ENCODE results near the gene PPIE. TPM values are rescaled to one million over a fixed set of nuclear protein-coding genes. Genes with fewer than 3 reads are reported as not detected.

The PPIE gene
- polyA plus RNA-seq, 1 of the 3 experiments (the other 2 are of a cell fraction) = 78.4 TPM

- no peaks in the 10 kb centered on the region for H3K27me3 ChIP-seq (ENCODE audit: insufficient read depth)
- 81% methylated on average over 14 of the region's 14 CpGs for WGBS (ENCODE audit: low lambda C conversion rate)
- no peak overlapping the region for H2AFZ ChIP-seq (ENCODE audit: low read depth)
- no peak overlapping the region for H3K4me2 ChIP-seq
- no peaks in the 10 kb centered on the region for H3K36me3 ChIP-seq (replicated peaks in 1 of 2; ENCODE audit: control insufficient read depth in 1 of 2, insufficient read depth in 2 of 2, low read length in 1 of 2)
- TF ChIP-seq FOXJ3 (CRISPR knock-in tag; IDR thresholded peaks at IDR 0.05) = no peak
- no peak for TF ChIP-seq ELF1 (IDR thresholded peaks at IDR 0.05)
- TF ChIP-seq TEAD4 (IDR thresholded peaks at IDR 0.05; ENCODE audit: borderline replicate concordance, insufficient read depth) = no peak
- TF ChIP-seq RCOR1 (IDR thresholded peaks at IDR 0.05; ENCODE audit: low read length) = no peak
- no peak for TF ChIP-seq CTCF (IDR thresholded peaks at IDR 0.05)
- TF ChIP-seq USF1 (IDR thresholded peaks at IDR 0.05; ENCODE audit: borderline replicate concordance, low read depth) = no peak
- no peak for TF ChIP-seq PBX3 (IDR thresholded peaks at IDR 0.05)
- no peak overlapping the region for H3K9ac ChIP-seq
- no peaks in the 10 kb centered on the region for H4K20me1 ChIP-seq (ENCODE audit: insufficient read depth)
- ChIA-PET CTCF (interaction anchor here (0.6 kb wide), 2 partner anchors 222 to 330 kb away, joined by 3 read pairs; no protein-coding TSS in a partner anchor), POLR2A (interaction anchor here (0.6 kb wide), 1 partner anchor 9 kb away, joined by 4 read pairs; no protein-coding TSS in a partner anchor)
- H3K9me3 ChIP-seq = no peaks in the 10 kb centered on the region; the same call in 1 of the 2 replicates
- no peaks in the 10 kb centered on the region for H3K9me2 ChIP-seq
- no peak for DNase-seq
- H3K4me3 ChIP-seq (ENCODE audit: low read depth in 2 of 2, low read length in 1 of 2) = no peak overlapping the region
- no peaks in the 10 kb centered on the region; a peak in 1 of 4 replicates for H3K4me1 ChIP-seq (ENCODE audit: control insufficient read depth in 1 of 2, insufficient read depth in 2 of 2, low read depth in 1 of 2, low read length in 1 of 2)
- H3K27ac ChIP-seq (ENCODE audit: low read depth in 2 of 2, low read length in 1 of 2) = no peak overlapping the region
- H3F3A ChIP-seq (replicated peaks; ENCODE audit: insufficient read depth) = peaks cover 5% of the 10 kb centered on the region
- H3K79me2 ChIP-seq (ENCODE audit: insufficient read depth) = no peaks in the 10 kb centered on the region
Observed at GRCh38 chr1:39802496-39803260, 64.0 kb downstream of the PPIE start.

- Histone ChIP-seq H3K79me2 (ENCODE audit: insufficient read depth) (no peaks in the 10 kb centered on the region), H3K9me2 (no peaks in the 10 kb centered on the region), H3K27ac (ENCODE audit: low read depth in 2 of 2, low read length in 1 of 2) (no peak overlapping the region), H3K4me3 (ENCODE audit: low read depth in 2 of 2, low read length in 1 of 2) (no peak overlapping the region), H3K4me2 (no peak overlapping the region), H3K9me3 (no peaks in the 10 kb centered on the region; the same call in 1 of the 2 replicates), H4K20me1 (ENCODE audit: insufficient read depth) (no peaks in the 10 kb centered on the region), H3F3A (replicated peaks; ENCODE audit: insufficient read depth) (no peaks in the 10 kb centered on the region), H3K36me3 (replicated peaks in 1 of 2; ENCODE audit: control insufficient read depth in 1 of 2, insufficient read depth in 2 of 2, low read length in 1 of 2) (no peaks in the 10 kb centered on the region), H3K9ac (no peak overlapping the region), H3K27me3 (ENCODE audit: insufficient read depth) (no peaks in the 10 kb centered on the region), H2AFZ (ENCODE audit: low read depth) (no peak overlapping the region), H3K4me1 (ENCODE audit: control insufficient read depth in 1 of 2, insufficient read depth in 2 of 2, low read depth in 1 of 2, low read length in 1 of 2) (no peaks in the 10 kb centered on the region; a peak in 1 of 4 replicates)
- 90% methylated on average over 2 of the region's 2 CpGs for WGBS (ENCODE audit: low lambda C conversion rate)
- DNase-seq = no peak
- TF ChIP-seq GATA2 (CRISPR knock-in tag; IDR thresholded peaks at IDR 0.05) = no peak
- TF ChIP-seq FOXM1 (IDR thresholded peaks at IDR 0.05; ENCODE audit: low read depth) = no peak
- no peak for TF ChIP-seq TAF1 (IDR thresholded peaks at IDR 0.05; ENCODE audit: borderline replicate concordance, low read depth, low read length)
- no peak for TF ChIP-seq IRF3 (IDR thresholded peaks at IDR 0.05; ENCODE audit: low read depth, low read length)
- TF ChIP-seq TCF12 (IDR thresholded peaks at IDR 0.05) = no peak
- TF ChIP-seq SIN3A (IDR thresholded peaks at IDR 0.05; ENCODE audit: borderline replicate concordance, low read depth, low read length) = no peak
- TF ChIP-seq RAD21 (IDR thresholded peaks at IDR 0.05; ENCODE audit: low read length) = no peak
- TF ChIP-seq FOXJ3 (CRISPR knock-in tag; IDR thresholded peaks at IDR 0.05) = no peak
- no peak for TF ChIP-seq MXI1 (IDR thresholded peaks at IDR 0.05; ENCODE audit: low read depth, low read length)
- TF ChIP-seq POLR2AphosphoS5 (IDR thresholded peaks at IDR 0.05; ENCODE audit: low read depth, low read length) = no peak
- no peak for TF ChIP-seq MEF2A (IDR thresholded peaks at IDR 0.05; ENCODE audit: borderline replicate concordance, low read depth)
- ChIA-PET POLR2A (no interaction called here), CTCF (interaction anchor here (0.7 to 1.3 kb wide), 2 partner anchors 97 to 169 kb away, joined by 3 to 4 read pairs; partner anchors contain the start of gene MYCL)
Observed at GRCh38 chr1:39805385-39805784, 66.7 kb downstream of the PPIE start.

All from SK-N-SH (cell line).